Lung (tissue), 12 donors: ENCODE data around the gene FEM1B. TPM values are rescaled to one million over a fixed set of nuclear protein-coding genes. Genes with fewer than 3 reads are reported as not detected.

ENCODE experiments used
- ATAC-seq: fragments of 200-7000 bp; cut with Tn5 transposase; one replicate; pipeline ENCODE4 v1.9.1; 2020; ENCODE audit warnings: moderate number of reproducible peaks; ENCODE audit not compliant: insufficient read depth, low FRiP score
- DNase-seq, 3 donors: peaks; one replicate each; pipeline ENCODE4 v3.0.0-alpha.2; 2013 to 2017
- H3K27ac ChIP-seq, 2 donors: one replicate each; pipeline ENCODE4 v1.5.1; 2013; ENCODE audit warnings: mild to moderate bottlenecking in 2 of 2, moderate library complexity in 2 of 2, control low read depth in 1 of 2, inconsistent platforms in 1 of 2, low read depth in 1 of 2, low read length in 1 of 2
- H3K27me3 ChIP-seq, 3 donors: one replicate each; pipeline ENCODE4 v1.5.1; 2013; ENCODE audit warnings: low read length in 2 of 3; ENCODE audit not compliant: control insufficient read depth in 3 of 3, insufficient read depth in 3 of 3
- H3K36me3 ChIP-seq, 4 donors: one replicate each; pipeline ENCODE4 v1.5.1; 2013; ENCODE audit warnings: low read length in 4 of 4, mild to moderate bottlenecking in 1 of 4, moderate library complexity in 1 of 4; ENCODE audit not compliant: control insufficient read depth in 4 of 4, insufficient read depth in 4 of 4
- H3K4me1 ChIP-seq, 5 donors: one replicate each; pipeline ENCODE4 v1.5.1; 2013; ENCODE audit warnings: low read length in 5 of 5, mild to moderate bottlenecking in 2 of 5, moderate library complexity in 1 of 5; ENCODE audit not compliant: control insufficient read depth in 5 of 5, insufficient read depth in 5 of 5
- H3K4me3 ChIP-seq: one replicate; pipeline ENCODE4 v1.5.1; 2013; ENCODE audit warnings: mild to moderate bottlenecking, control low read depth, moderate library complexity
- H3K9ac ChIP-seq, 2 donors: one replicate each; pipeline ENCODE4 v1.5.1; 2013; ENCODE audit warnings: low read length in 2 of 2, control low read depth in 1 of 2; ENCODE audit not compliant: insufficient read depth in 1 of 2
- H3K9me3 ChIP-seq, 4 donors: one replicate each; pipeline ENCODE4 v1.5.1; 2013; ENCODE audit warnings: low read length in 3 of 4, mild to moderate bottlenecking in 1 of 4, moderate library complexity in 1 of 4; ENCODE audit not compliant: control insufficient read depth in 4 of 4, insufficient read depth in 3 of 4
- CTCF ChIP-seq: IDR thresholded peaks from 2 replicates; pipeline ENCODE4 v1.5.1; 2012; ENCODE audit warnings: mild to moderate bottlenecking; ENCODE audit errors: control extremely low read depth, extremely low read depth
- WGBS, 2 donors: extraction: QIAGEN DNeasy Blood & Tissue Kit; methylation state at CpG; one replicate each; pipeline ENCODE4 v1.1.7; 2013; 5-methylcytosine and 5-hydroxymethylcytosine counted together
- polyA plus RNA-seq, 2 donors: library from polyadenylated mRNA; stranded (reverse); fragments of 200-250 nt; gene quantifications; one replicate each; pipeline ENCODE4 v1.2.1, GENCODE V29; 2013
- total RNA-seq, 2 donors: library from RNA; depleted of rRNA in 1 of 2; stranded (reverse); fragments of >200 nt in 1 of 2; gene quantifications; one replicate each; pipeline ENCODE4 v1.2.1, GENCODE V29; 2014 to 2021
- donor health status: control.
- donor health status: control.
- donor health status: Bipolar disorder and iron deficiency.
- donor health status: healthy.
- donor health status: DM: yes; HTN: yes; CAD: no.

Gene FEM1B
- total and polyA plus RNA-seq, 4 donors: 8.1 to 57.7 (median 30.5) TPM

GRCh38 chr15:68343579-68344225 lies 66.2 kb downstream of the FEM1B start:
- peaks cover 0 to 2% (median 0%) of the 10 kb centered on the region in 4 donors for H3K9me3 ChIP-seq
- H3K36me3 ChIP-seq: no peaks in the 10 kb centered on the region
- TF ChIP-seq CTCF: no peak
- no peak for ATAC-seq
- 90 to 92% methylated on average over 14 of the region's 14 CpGs for WGBS, 2 donors
- no peaks in the 10 kb centered on the region for H3K27me3 ChIP-seq
- no peak overlapping the region for H3K4me3 ChIP-seq
- H3K9ac ChIP-seq: no peak overlapping the region
- H3K4me1 ChIP-seq: peaks cover 0 to 4% (median 0%) of the 10 kb centered on the region in 5 donors
- DNase-seq: no peak
- H3K27ac ChIP-seq: no peak overlapping the region

- ATAC-seq (no peak), DNase-seq (no peak)
- no peak for TF ChIP-seq CTCF
- no peaks in the 10 kb centered on the region for H3K27me3 ChIP-seq
- H3K4me3 ChIP-seq: no peak overlapping the region
- no peaks in the 10 kb centered on the region for H3K36me3 ChIP-seq
- no peak overlapping the region for H3K9ac ChIP-seq
- no peak overlapping the region for H3K27ac ChIP-seq
- H3K9me3 ChIP-seq: peaks cover 0 to 2% (median 0%) of the 10 kb centered on the region in 4 donors
- WGBS, 2 donors: 93 to 96% methylated on average over 7 of the region's 7 CpGs
- peaks cover 0 to 4% (median 2%) of the 10 kb centered on the region in 5 donors for H3K4me1 ChIP-seq
Measured at GRCh38 chr15:68344600-68344999, 67.1 kb downstream of the FEM1B start.

Other genes starting within 250 kb of the FEM1B start
- gene PIAS1, start 223.4 kb upstream of the FEM1B start, total RNA-seq: 100 to 1,000 TPM in 1 of 2 donors, 10 to 100 TPM in 1; 42.2 to 157 TPM
- gene PIAS1, start 223.4 kb upstream of the FEM1B start, polyA plus RNA-seq: 10 to 100 TPM; 14.6 to 18.6 TPM
- gene CALML4, start 72.4 kb upstream of the FEM1B start, total RNA-seq: 10 to 100 TPM; 10.4 to 16.8 TPM
- gene CALML4, start 72.4 kb upstream of the FEM1B start, polyA plus RNA-seq: 10 to 100 TPM; 12.0 to 21.7 TPM
- 10 to 100 TPM; 13.9 to 47.1 TPM for gene CLN6, start 48.0 kb upstream of the FEM1B start, total RNA-seq
- gene CLN6, start 48.0 kb upstream of the FEM1B start, polyA plus RNA-seq: 10 to 100 TPM; 37.4 to 48.9 TPM
- 1 to 10 TPM; 1.7 to 1.8 TPM for gene ITGA11, start 154.4 kb downstream of the FEM1B start, total RNA-seq
- under 1 TPM; 0.35 to 0.39 TPM for gene ITGA11, start 154.4 kb downstream of the FEM1B start, polyA plus RNA-seq